AG09309 (cell line): ENCODE results near the gene SDR42E2.
A peak's percentile ranks its signal among the peaks of the same experiment; 100 is the strongest.

Source experiments
- DNase-seq: peaks from one replicate; pipeline ENCODE4 v3.0.0-alpha.2; 2010; ENCODE audit warnings: low read depth
- H3K4me3 ChIP-seq: 2 replicates; pipeline ENCODE4 v1.5.1; 2011; ENCODE audit warnings: mild to moderate bottlenecking, low read depth, low read length, moderate library complexity; ENCODE audit not compliant: control insufficient read depth
- CTCF ChIP-seq: IDR thresholded peaks from 2 replicates; pipeline ENCODE4 v1.5.1; 2011; ENCODE audit warnings: mild to moderate bottlenecking, low read depth, low read length, inconsistent platforms; ENCODE audit not compliant: insufficient read depth, control insufficient read depth; ENCODE audit errors: missing control alignments

SDR42E2 gene

GRCh38 chr16:22183901-22184614 lies 21.8 kb downstream of the SDR42E2 start:
- no peak for DNase-seq
- H3K4me3 ChIP-seq = no peak overlapping the region
- TF ChIP-seq CTCF = peak; percentile 33

- no peak for TF ChIP-seq CTCF
- no peak overlapping the region for H3K4me3 ChIP-seq
- DNase-seq = no peak
Measured at GRCh38 chr16:22184615-22184968, 22.3 kb downstream of the SDR42E2 start.

- DNase-seq = no peak
- TF ChIP-seq CTCF = peak; percentile 15
Measured at GRCh38 chr16:22186517-22186916, 24.2 kb downstream of the SDR42E2 start.

GRCh38 chr16:22188267-22188594 lies 25.9 kb downstream of the SDR42E2 start:
- H3K4me3 ChIP-seq = no peak overlapping the region
- DNase-seq = no peak
- TF ChIP-seq CTCF = no peak

More at GRCh38 chr16:22186517-22186916, 24.2 kb downstream of the SDR42E2 start:
- H3K4me3 ChIP-seq = no peak overlapping the region

- TF ChIP-seq CTCF = peak; percentile 90
- DNase-seq = peak; percentile 86
- H3K4me3 ChIP-seq = no peak overlapping the region
Measured at GRCh38 chr16:22188595-22189442, 26.5 kb downstream of the SDR42E2 start.

DNA sequence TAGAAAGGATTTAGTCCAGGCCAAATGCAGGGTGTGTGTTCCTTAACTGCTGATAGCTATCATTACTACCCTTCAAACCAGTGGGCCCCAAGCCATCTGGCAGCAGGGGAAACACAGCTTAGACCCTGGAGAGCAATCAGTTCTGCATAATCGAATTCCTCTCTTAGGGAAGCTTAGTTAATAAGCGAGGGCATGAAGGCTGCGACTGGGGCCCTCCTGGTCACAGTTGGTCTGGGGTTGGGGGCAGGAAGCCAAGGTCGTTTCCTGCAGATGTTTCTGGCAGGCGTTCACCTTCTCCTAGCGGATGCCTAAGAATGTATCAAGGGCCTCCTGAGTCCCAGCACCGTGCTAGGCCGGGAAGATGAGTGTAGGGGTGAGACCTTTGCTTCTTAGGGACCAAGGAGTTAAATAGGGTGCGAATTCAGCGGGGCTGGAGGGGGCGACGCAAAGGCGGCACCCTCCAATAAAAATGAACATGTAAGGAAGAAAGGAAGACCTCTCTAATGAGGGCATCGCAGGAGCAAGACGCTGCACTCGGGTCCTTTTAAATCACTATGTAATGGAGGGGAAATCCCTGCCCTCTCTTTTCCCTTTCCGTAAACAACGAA lies 27.3 kb downstream of the SDR42E2 start:
- H3K4me3 ChIP-seq = peak overlapping the region; percentile 51
- no peak for DNase-seq
- no peak for TF ChIP-seq CTCF
